GM23248 (cell line): ENCODE data around the gene SMIM44. TPM values are rescaled to one million over a fixed set of nuclear protein-coding genes. Genes with fewer than 3 reads are reported as not detected.
"Not testable (repeated sequence)": the region's sequence is repeated elsewhere in the genome, so short reads cannot be mapped to it uniquely, and the experiment has no call there.

ENCODE experiments used
- DNase-seq: peaks from one replicate; pipeline ENCODE4 v3.0.0-alpha.2; 2015
- H2AFZ ChIP-seq: fragments of 200-600 bp; sonication (generic); 2 replicates; pipeline ENCODE4 v1.6.1; 2016; ENCODE audit warnings: antibody characterized with exemption
- H3F3A ChIP-seq: fragments of 200-600 bp; sonication (generic); 2 replicates; pipeline ENCODE4 v1.6.1; 2016; ENCODE audit warnings: mild to moderate bottlenecking, antibody characterized with exemption, mixed run types; ENCODE audit not compliant: insufficient read depth
- H3K27ac ChIP-seq: fragments of 200-600 bp; sonication (generic); 2 replicates; pipeline ENCODE4 v1.5.1; 2016; ENCODE audit warnings: mild to moderate bottlenecking
- H3K27me3 ChIP-seq: fragments of 200-600 bp; sonication (generic); replicated peaks from 2 replicates; pipeline ENCODE4 v1.6.1; 2016; ENCODE audit warnings: mild to moderate bottlenecking; ENCODE audit not compliant: insufficient read depth
- H3K36me3 ChIP-seq: fragments of 200-600 bp; sonication (generic); 2 replicates; pipeline ENCODE4 v1.6.1; 2016; ENCODE audit warnings: low read depth, mild to moderate bottlenecking
- H3K4me1 ChIP-seq: fragments of 200-600 bp; sonication (generic); 2 replicates; pipeline ENCODE4 v1.6.1; 2016; ENCODE audit warnings: mild to moderate bottlenecking; ENCODE audit not compliant: insufficient read depth
- H3K4me2 ChIP-seq: fragments of 200-600 bp; sonication (generic); one replicate; pipeline ENCODE4 v1.6.1; 2016; ENCODE audit warnings: mild to moderate bottlenecking; ENCODE audit not compliant: unreplicated experiment
- H3K4me3 ChIP-seq: fragments of 200-600 bp; sonication (generic); 2 replicates; pipeline ENCODE4 v1.5.1; 2016; ENCODE audit warnings: mild to moderate bottlenecking
- H3K79me2 ChIP-seq: fragments of 200-600 bp; sonication (generic); 2 replicates; pipeline ENCODE4 v1.6.1; 2016; ENCODE audit warnings: mild to moderate bottlenecking; ENCODE audit not compliant: insufficient read depth
- H3K9ac ChIP-seq: fragments of 200-600 bp; sonication (generic); 2 replicates; pipeline ENCODE4 v1.6.1; 2016; ENCODE audit warnings: mild to moderate bottlenecking
- H3K9me2 ChIP-seq: fragments of 200-600 bp; sonication (generic); 2 replicates; pipeline ENCODE4 v1.6.1; 2016; ENCODE audit warnings: mixed run types, mild to moderate bottlenecking, moderate library complexity; ENCODE audit not compliant: insufficient read depth
- H3K9me3 ChIP-seq: fragments of 200-600 bp; sonication (generic); one replicate; pipeline ENCODE4 v1.6.1; 2017; ENCODE audit warnings: low read depth
- H4K20me1 ChIP-seq: fragments of 200-600 bp; sonication (generic); 2 replicates; pipeline ENCODE4 v1.6.0; 2016; ENCODE audit not compliant: insufficient read depth
- EZH2 ChIP-seq: fragments of 200-600 bp; sonication (generic); IDR thresholded peaks from 2 replicates; pipeline ENCODE4 v1.6.1; 2018; ENCODE audit warnings: antibody characterized with exemption, mild to moderate bottlenecking; ENCODE audit not compliant: insufficient read depth, poor library complexity, severe bottlenecking
- EZH2phosphoT487 ChIP-seq: fragments of 200-600 bp; sonication (generic); IDR thresholded peaks from 2 replicates; pipeline ENCODE4 v1.6.1; 2018; ENCODE audit warnings: antibody characterized with exemption, moderate library complexity, mild to moderate bottlenecking, low read depth; ENCODE audit not compliant: insufficient read depth
- WGBS, 2 experiments: methylation state at CpG; one replicate each; pipeline ENCODE4 v1.1.6; 2015 to 2017; ENCODE audit warnings: low lambda C conversion rate in 2 of 2, low coverage in 1 of 2; ENCODE audit errors: missing lambda C conversion rate in 2 of 2; 5-methylcytosine and 5-hydroxymethylcytosine counted together
- in situ Hi-C: fragments of 300-500 bp; cut with MboI; formaldehyde crosslinking; loops from 2 replicates; pipeline ENCODE4 v1.15.0; 2020
- polyA plus RNA-seq: library from polyadenylated mRNA; unstranded; fragments of >200 nt; fragmentation: Nextera tagmentation; extraction: Ambion mirVana; gene quantifications from 2 replicates; pipeline ENCODE4 v1.2.1, GENCODE V29; 2016
- total RNA-seq: library from RNA; depleted of rRNA; stranded (reverse); fragments of >200 nt; shearing (Covaris generic); gene quantifications from 2 replicates; pipeline ENCODE4 v1.2.3, GENCODE V29; 2014

Gene SMIM44
- total and polyA plus RNA-seq, 2 experiments from 2014 or later: not detected

DNA sequence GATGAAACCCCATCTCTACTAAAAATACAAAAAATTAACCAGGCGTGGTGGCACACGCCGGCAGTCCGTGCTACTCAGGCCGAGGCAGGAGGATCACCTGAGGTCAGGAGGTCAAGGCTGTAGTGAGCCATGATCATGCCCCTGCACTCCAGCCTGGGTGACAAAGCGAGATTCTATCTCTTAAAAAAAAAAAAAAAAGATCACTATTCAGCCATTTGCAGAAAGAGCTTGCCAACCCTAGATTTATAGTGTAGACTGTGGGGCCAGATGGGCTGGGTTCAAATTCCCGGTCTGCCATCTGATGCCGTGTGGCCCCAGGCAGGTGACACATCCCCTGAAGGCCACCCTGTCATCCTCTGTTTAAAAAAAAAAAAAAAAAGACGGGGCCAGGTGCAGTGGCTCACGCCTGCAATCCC lies 31.8 kb downstream of the SMIM44 start:
- Histone ChIP-seq H3K4me3 (no peak overlapping the region), H4K20me1 (0 out of 2 replicates have a peak, but pooled peaks cover 4% of the 10 kb centered on the region), H3F3A (peaks cover 32% of the 10 kb centered on the region), H3K4me2 (peak overlapping the region; percentile 57), H3K27ac (peak overlapping the region; percentile 97), H3K36me3 (peaks cover 38% of the 10 kb centered on the region), H3K9me3 (no peaks in the 10 kb centered on the region), H3K9me2 (no peaks in the 10 kb centered on the region), H3K79me2 (peaks cover 74% of the 10 kb centered on the region), H3K4me1 (peaks cover 15% of the 10 kb centered on the region), H3K27me3 (no peaks in the 10 kb centered on the region), H2AFZ (no peak overlapping the region), H3K9ac (peak overlapping the region; percentile 75)
- DNase-seq: peak; percentile 39
- no peak for TF ChIP-seq EZH2
- no peak for TF ChIP-seq EZH2phosphoT487
- 35 to 36% methylated on average over 10 of the region's 10 CpGs for WGBS, 2 experiments
- in situ Hi-C loops: no loop called here

DNA sequence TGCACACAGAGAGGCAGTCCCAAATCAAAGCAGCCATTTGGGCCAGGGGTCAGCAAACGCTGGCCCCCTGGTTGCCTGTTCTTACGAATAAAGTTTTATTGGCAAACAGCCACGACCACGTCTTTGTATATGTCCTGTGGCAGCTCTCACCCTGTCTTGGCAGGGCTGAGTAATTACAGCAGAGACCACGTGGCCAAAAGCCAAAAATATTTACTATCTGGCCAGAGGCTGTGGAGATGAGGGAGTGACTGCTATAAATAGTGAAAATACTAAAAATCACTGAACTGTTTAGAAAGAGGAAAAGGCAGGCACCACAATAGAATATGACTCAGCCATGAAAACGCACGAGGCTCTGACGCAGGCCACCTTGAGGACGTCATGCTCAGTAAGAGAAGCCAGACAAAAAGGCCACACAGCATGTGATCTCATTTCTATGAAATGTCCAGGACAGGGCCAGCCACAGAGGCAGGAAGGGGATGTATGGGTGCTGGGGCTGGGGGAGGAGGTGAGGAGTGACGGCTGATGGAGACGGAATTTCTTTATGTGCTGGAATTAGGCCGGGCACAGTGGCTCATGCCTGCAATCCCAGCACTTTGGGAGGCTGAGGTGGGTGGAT lies 32.3 kb downstream of the SMIM44 start:
- Histone ChIP-seq H3K27me3 (no peaks in the 10 kb centered on the region), H3K9me2 (no peaks in the 10 kb centered on the region), H3K79me2 (peaks cover 76% of the 10 kb centered on the region), H4K20me1 (0 out of 2 replicates have a peak, but pooled peaks cover 4% of the 10 kb centered on the region), H3K4me2 (peak overlapping the region; percentile 57), H3K27ac (peak overlapping the region; percentile 97), H3K36me3 (peaks cover 44% of the 10 kb centered on the region), H2AFZ (no peak overlapping the region), H3K9me3 (no peaks in the 10 kb centered on the region), H3K4me1 (peaks cover 15% of the 10 kb centered on the region), H3K4me3 (no peak overlapping the region), H3K9ac (peak overlapping the region; percentile 75), H3F3A (peaks cover 32% of the 10 kb centered on the region)
- 4 to 6% methylated on average over 12 of the region's 12 CpGs for WGBS, 2 experiments
- TF ChIP-seq EZH2 (no peak), EZH2phosphoT487 (no peak)
- in situ Hi-C loops: no loop called here
- DNase-seq: peak; percentile 99

DNA sequence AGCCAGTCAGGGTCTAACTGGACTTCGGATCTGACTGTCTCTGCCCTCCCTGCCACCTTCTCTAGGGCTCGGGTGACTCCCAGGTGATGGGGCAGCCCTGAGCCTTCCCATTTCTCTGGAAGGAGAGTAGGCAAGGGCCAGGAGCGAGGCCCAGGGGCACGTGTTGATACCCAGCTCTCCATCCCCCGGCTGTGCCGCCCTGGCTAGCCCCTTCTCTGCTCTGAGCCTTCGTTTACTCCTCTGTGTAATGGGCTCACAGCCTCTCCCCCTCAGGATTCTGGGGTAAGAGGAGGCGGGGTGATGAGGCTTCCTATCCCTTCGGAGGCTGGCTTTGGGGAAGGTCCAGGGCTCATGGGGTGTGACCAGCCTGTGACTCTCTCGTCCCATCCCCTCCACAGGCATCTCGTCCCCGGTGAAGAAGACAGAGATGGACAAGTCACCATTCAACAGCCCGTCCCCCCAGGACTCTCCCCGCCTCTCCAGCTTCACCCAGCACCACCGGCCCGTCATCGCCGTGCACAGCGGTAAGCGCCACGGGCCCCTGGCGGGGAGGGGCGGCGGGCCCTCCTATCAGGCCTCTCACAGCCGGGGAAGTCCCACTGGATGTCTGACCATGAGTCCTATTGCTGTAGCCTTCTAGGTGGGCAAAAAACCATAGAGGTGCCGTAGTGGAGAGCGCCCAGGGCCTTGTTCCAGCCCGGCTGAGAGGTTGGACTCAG lies 34.5 kb downstream of the SMIM44 start:
- Histone ChIP-seq H3K79me2 (peaks cover 75% of the 10 kb centered on the region), H3K9ac (no peak overlapping the region), H3K27me3 (no peaks in the 10 kb centered on the region), H3F3A (peaks cover 32% of the 10 kb centered on the region), H3K36me3 (peaks cover 36% of the 10 kb centered on the region), H4K20me1 (0 out of 2 replicates have a peak, but pooled peaks cover 4% of the 10 kb centered on the region), H3K9me2 (no peaks in the 10 kb centered on the region), H3K4me1 (peaks cover 15% of the 10 kb centered on the region), H3K9me3 (no peaks in the 10 kb centered on the region), H3K4me3 (no peak overlapping the region), H3K4me2 (no peak overlapping the region), H3K27ac (no peak overlapping the region), H2AFZ (no peak overlapping the region)
- in situ Hi-C loops: no loop called here
- 96% methylated on average over 14 to 24 of the region's 28 CpGs for WGBS, 2 experiments
- DNase-seq: no peak
- TF ChIP-seq EZH2phosphoT487 (no peak), EZH2 (no peak)

DNA sequence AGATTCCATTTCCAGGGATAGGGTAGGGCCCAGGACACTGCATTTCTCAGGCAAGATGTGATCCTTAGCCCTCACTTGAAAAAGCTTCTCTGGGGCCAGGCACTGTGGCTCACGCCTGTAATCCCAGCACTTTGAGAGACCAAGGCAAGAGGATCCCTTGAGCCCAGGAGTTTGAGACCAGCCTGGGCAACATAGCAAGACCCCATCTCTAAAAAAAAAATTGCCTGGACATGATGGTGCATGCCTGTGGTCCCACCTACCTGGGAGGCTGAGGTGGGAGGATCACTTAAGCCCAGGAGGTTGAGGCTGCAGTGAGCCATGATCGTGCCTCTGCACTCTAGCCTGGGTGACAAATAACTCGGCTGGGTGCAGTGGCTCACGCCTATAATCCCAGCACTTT lies 36.6 kb downstream of the SMIM44 start:
- H3K4me3 ChIP-seq, H3K4me2 ChIP-seq, H3K9me2 ChIP-seq, H3K4me1 ChIP-seq, H4K20me1 ChIP-seq, H3K27ac ChIP-seq, H3K9ac ChIP-seq, H3K9me3 ChIP-seq, in situ Hi-C loops, DNase-seq, H2AFZ ChIP-seq, H3K27me3 ChIP-seq: not testable (repeated sequence)
- H3K36me3 ChIP-seq: peaks cover 22% of the 10 kb centered on the region; the same call in 1 of the 2 replicates
- peaks cover 15% of the 10 kb centered on the region for H3F3A ChIP-seq
- H3K79me2 ChIP-seq: peaks cover 75% of the 10 kb centered on the region
- WGBS, 2 experiments: 88 to 96% methylated on average over 4 of the region's 4 CpGs
